Peyer's patch (tissue), 4 donors: ENCODE results near the gene CYB561D2. TPM values are rescaled to one million over a fixed set of nuclear protein-coding genes. Genes with fewer than 3 reads are reported as not detected.

Experiments
- DNase-seq, 3 donors: peaks; one replicate each; pipeline ENCODE4 v3.0.0-alpha.2; 2017 to 2019
- H3K27ac ChIP-seq, 4 donors: fragments of 200-600 bp; sonication (generic); one replicate each; pipeline ENCODE4 v1.5.1; 2016 to 2019
- H3K27me3 ChIP-seq, 2 donors: fragments of 200-600 bp; sonication (generic); one replicate each; pipeline ENCODE4 v1.5.1; 2019
- H3K36me3 ChIP-seq, 3 donors: fragments of 200-600 bp; sonication (generic); one replicate each; pipeline ENCODE4 v1.5.1; 2016 to 2019
- H3K4me1 ChIP-seq, 4 donors: fragments of 200-600 bp; sonication (generic); one replicate each; pipeline ENCODE4 v1.5.1; 2016 to 2019
- H3K4me3 ChIP-seq, 4 donors: fragments of 200-600 bp; sonication (generic); 1 replicate in 3 of 4; 2 replicates in 1 of 4; pipeline ENCODE4 v1.5.1; 2016 to 2019; ENCODE audit warnings: mild to moderate bottlenecking in 1 of 4
- H3K9me3 ChIP-seq, 4 donors: fragments of 200-600 bp; sonication (generic); one replicate each; pipeline ENCODE4 v1.5.1; 2016 to 2019; ENCODE audit warnings: mild to moderate bottlenecking in 1 of 4
- POLR2A ChIP-seq, 2 donors: fragments of 450-650 bp; IDR thresholded peaks; one replicate each; pipeline ENCODE4 v1.5.1; 2017; ENCODE audit warnings: antibody characterized with exemption in 2 of 2, mild to moderate bottlenecking in 2 of 2, moderate library complexity in 2 of 2
- total RNA-seq, 4 donors: library from RNA; depleted of rRNA; stranded (reverse); fragments of >200 nt; gene quantifications; one replicate each; pipeline ENCODE4 v1.1.0, GENCODE V29; 2016
- TF ChIP-seq, protein P1 (sequence below), 6 experiments: fragments of 450-650 bp in 4 of 6; fragments of 200-600 bp in 2 of 6; sonication (generic) in 1 of 6; IDR thresholded peaks; one replicate each; pipeline ENCODE4 v1.5.1; 2017 to 2019; ENCODE audit warnings: antibody characterized with exemption in 6 of 6, mild to moderate bottlenecking in 3 of 6, moderate library complexity in 1 of 6

CYB561D2 gene
- total RNA-seq, 4 donors from 2014 or later: 22.3 to 69.5 (median 38.6) TPM

- H3K27me3 ChIP-seq: no peaks in the 10 kb centered on the region
- H3K9me3 ChIP-seq: no peaks in the 10 kb centered on the region
- TF ChIP-seq, protein P1, sequence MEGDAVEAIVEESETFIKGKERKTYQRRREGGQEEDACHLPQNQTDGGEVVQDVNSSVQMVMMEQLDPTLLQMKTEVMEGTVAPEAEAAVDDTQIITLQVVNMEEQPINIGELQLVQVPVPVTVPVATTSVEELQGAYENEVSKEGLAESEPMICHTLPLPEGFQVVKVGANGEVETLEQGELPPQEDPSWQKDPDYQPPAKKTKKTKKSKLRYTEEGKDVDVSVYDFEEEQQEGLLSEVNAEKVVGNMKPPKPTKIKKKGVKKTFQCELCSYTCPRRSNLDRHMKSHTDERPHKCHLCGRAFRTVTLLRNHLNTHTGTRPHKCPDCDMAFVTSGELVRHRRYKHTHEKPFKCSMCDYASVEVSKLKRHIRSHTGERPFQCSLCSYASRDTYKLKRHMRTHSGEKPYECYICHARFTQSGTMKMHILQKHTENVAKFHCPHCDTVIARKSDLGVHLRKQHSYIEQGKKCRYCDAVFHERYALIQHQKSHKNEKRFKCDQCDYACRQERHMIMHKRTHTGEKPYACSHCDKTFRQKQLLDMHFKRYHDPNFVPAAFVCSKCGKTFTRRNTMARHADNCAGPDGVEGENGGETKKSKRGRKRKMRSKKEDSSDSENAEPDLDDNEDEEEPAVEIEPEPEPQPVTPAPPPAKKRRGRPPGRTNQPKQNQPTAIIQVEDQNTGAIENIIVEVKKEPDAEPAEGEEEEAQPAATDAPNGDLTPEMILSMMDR (IDR thresholded peaks at IDR 0.05): no peak
- TF ChIP-seq POLR2A (IDR thresholded peaks at IDR 0.05): no peak
- peaks cover 0 to 6% (median 0%) of the 10 kb centered on the region in 4 donors for H3K4me1 ChIP-seq
- no peak for DNase-seq
- H3K4me3 ChIP-seq: no peak overlapping the region
- no peak overlapping the region for H3K27ac ChIP-seq
- H3K36me3 ChIP-seq: no peaks in the 10 kb centered on the region
These were observed 22.7 kb downstream of the CYB561D2 start for GRCh38 chr3:50373146-50374051.

DNA sequence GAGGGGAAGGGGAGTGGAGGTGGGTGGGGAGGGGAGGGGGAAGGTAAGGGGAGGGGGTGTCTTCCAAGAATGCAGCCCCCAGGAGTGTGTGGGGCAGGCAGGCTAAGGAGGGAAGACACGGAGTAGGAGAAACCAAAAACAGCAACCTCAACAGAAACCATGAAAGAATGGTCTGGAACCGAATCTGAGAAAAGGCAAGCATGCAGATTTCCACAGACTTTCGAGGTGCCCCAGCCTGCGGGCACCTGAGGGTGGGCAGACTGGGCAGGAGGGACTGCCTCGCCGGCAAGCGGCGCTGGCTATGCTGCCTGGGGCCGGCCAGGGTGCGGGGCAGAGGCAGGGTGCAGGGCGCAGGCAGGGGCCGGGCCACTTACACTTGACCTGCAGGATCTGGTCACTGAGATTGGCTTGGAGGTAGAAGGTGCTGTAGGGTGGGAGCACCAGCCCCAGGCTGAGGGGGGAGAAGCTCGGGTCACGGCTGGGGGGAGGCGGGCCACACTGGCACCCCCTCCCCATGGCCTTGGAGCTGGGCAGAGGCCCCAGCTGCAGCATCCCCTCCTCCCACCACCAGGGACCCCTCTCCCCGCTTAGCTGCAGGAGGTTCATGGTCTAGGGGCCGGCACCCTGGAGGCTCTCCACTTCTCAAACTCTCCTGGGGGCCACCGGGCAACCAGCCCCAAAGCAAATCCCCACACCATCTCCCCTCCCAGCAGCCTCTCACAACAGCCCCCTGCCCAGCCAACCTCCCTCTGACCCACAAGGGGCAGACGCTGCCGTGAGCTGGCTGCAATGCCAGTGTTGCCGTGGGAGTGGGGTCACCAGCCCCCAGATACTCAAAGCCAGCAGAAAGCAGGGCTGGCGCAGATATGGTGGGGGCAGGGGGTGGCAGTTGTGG lies 23.9 kb downstream of the CYB561D2 start:
- Histone ChIP-seq H3K4me3 (no peak overlapping the region), H3K36me3 (no peaks in the 10 kb centered on the region), H3K27ac (no peak overlapping the region), H3K27me3 (no peaks in the 10 kb centered on the region), H3K9me3 (no peaks in the 10 kb centered on the region), H3K4me1 (peaks cover 0 to 6% (median 0%) of the 10 kb centered on the region in 4 donors)
- no peak for DNase-seq
- TF ChIP-seq, protein P1 (IDR thresholded peaks at IDR 0.05): no peak
- no peak for TF ChIP-seq POLR2A (IDR thresholded peaks at IDR 0.05)

GRCh38 chr3:50375258-50375931 lies 24.7 kb downstream of the CYB561D2 start:
- H3K27me3 ChIP-seq: no peaks in the 10 kb centered on the region
- DNase-seq: no peak
- no peak overlapping the region for H3K27ac ChIP-seq
- no peaks in the 10 kb centered on the region for H3K36me3 ChIP-seq
- peaks cover 0 to 6% (median 0%) of the 10 kb centered on the region in 4 donors for H3K4me1 ChIP-seq
- TF ChIP-seq, protein P1 (IDR thresholded peaks at IDR 0.05): no peak
- TF ChIP-seq POLR2A (IDR thresholded peaks at IDR 0.05): no peak
- no peak overlapping the region for H3K4me3 ChIP-seq
- no peaks in the 10 kb centered on the region for H3K9me3 ChIP-seq

GRCh38 chr3:50378024-50378423 lies 27.4 kb downstream of the CYB561D2 start:
- no peaks in the 10 kb centered on the region for H3K36me3 ChIP-seq
- no peak overlapping the region for H3K4me3 ChIP-seq
- H3K27me3 ChIP-seq: no peaks in the 10 kb centered on the region
- no peaks in the 10 kb centered on the region for H3K9me3 ChIP-seq
- TF ChIP-seq POLR2A (IDR thresholded peaks at IDR 0.05): no peak
- TF ChIP-seq, protein P1 (IDR thresholded peaks at IDR 0.05): no peak
- H3K4me1 ChIP-seq: no peaks in the 10 kb centered on the region
- no peak for DNase-seq
- H3K27ac ChIP-seq: no peak overlapping the region

DNA sequence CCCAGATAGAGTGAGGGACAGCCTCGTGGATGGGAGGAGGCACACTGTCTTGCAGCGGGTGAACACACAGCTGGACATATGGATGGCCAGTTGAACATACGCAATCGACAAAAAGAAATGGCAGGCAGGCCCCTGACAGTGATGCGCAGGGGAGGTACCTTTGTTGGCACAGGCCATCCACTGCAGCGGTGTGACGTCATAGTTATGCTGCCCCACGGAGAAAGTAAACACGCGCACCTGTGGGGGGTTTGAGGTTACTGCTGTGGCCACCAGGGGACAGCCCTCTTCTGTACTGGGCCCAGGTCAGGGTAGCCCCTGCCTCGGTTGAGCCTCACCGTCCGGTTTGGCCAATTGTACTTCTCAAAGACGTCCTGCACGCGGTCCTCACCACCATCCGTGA lies 28.1 kb downstream of the CYB561D2 start:
- H3K4me1 ChIP-seq: no peaks in the 10 kb centered on the region
- H3K4me3 ChIP-seq: no peak overlapping the region
- no peak for DNase-seq
- H3K36me3 ChIP-seq: no peaks in the 10 kb centered on the region
- H3K9me3 ChIP-seq: no peaks in the 10 kb centered on the region
- TF ChIP-seq, protein P1 (IDR thresholded peaks at IDR 0.05): no peak
- no peak for TF ChIP-seq POLR2A (IDR thresholded peaks at IDR 0.05)
- H3K27ac ChIP-seq: no peak overlapping the region
- no peaks in the 10 kb centered on the region for H3K27me3 ChIP-seq
